SIG-M5 (cell line): ENCODE measurements around the gene TMEM72.
"Not testable (repeated sequence)": the region's sequence is repeated elsewhere in the genome, so short reads cannot be mapped to it uniquely, and the experiment has no call there.

Experiments used
- DNase-seq: peaks from one replicate; lab custom pipeline; 2025; lab: John Stamatoyannopoulos, UW

Gene TMEM72

DNA sequence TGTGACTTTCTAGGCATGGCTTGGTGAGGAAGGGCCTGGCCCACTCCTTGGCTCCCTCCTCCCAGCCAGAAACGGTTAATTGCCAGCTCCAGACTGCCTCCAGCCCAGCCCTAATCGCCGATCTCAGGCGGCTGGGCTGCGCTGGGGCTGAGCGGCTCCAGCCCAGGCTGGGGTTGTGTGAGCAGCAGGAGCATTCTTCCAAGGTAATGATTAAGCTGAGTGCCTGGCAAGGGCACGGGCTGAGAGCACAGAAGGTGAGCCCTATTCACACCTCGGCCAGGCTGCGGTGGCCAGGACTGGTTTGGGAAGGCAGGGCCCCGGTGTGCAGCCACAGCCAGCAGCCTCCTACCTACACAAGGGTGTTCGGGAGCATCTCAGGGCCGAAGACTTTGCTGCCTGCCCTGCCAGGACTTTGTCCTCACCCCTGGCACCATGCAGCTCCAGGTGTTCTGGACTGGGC is at the start of gene TMEM72:
TMEM72 (plus strand) TSS at position 257 of the 460 bp plus-strand sequence; CDS start at position 433, 176 bp downstream.
- DNase-seq = no peak

DNA sequence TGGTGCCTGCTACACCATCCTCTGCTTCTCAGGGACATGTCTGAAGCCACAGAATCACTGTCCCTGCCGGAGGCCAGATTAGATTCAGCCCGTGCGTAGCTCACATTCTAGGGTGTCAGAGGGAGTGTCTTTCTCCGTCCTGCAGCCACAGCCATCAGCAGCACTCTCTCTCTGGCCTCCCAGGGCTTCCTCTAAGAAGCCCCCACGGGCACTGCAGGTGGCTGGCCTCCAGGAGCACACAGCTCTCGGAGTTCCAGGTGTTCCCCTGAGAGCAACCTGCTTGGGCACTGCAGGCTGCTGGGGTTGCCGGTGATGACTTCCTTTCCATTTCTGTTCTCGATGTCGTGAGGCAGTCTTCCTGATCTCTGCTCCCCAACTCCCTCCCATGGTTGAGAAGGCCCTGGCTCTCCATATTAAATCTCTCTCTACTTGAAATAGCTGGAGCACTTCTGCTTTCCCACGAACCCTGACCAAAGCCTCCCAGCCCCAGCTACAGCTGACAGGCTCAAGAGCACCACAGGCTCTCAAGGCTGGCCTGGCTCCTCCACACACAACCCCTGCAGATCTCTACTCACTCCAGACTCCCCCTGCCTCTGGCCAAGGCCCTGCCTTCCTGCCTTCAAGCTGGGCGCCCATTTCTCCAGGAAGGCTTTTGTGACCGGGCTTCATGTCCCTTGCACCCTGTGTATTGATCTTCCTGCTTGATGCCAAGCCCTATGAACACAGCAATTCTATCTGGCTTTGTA is 49.0 kb upstream of the TMEM72 start:
- DNase-seq = no peak

DNA sequence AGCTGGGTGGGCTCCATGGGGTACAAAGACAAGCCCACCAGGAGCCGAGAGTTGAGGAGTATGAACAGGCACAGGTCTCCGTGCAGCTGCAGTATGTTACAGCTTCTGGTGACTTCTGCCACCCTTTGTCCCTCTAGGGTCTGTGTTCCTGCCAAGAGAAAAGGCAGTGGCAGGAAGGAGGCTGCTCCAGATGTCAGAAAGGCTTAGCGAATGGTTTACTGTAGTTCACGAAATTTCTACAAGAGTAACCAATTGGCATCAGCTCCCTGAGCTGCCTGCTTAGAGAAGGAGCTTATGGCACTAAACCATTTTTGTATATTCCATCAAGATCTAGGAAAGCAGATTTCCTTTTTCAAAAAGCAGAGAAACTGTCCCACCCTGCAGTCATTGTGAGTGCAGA is 48.2 kb upstream of the TMEM72 start:
- no peak for DNase-seq

DNA sequence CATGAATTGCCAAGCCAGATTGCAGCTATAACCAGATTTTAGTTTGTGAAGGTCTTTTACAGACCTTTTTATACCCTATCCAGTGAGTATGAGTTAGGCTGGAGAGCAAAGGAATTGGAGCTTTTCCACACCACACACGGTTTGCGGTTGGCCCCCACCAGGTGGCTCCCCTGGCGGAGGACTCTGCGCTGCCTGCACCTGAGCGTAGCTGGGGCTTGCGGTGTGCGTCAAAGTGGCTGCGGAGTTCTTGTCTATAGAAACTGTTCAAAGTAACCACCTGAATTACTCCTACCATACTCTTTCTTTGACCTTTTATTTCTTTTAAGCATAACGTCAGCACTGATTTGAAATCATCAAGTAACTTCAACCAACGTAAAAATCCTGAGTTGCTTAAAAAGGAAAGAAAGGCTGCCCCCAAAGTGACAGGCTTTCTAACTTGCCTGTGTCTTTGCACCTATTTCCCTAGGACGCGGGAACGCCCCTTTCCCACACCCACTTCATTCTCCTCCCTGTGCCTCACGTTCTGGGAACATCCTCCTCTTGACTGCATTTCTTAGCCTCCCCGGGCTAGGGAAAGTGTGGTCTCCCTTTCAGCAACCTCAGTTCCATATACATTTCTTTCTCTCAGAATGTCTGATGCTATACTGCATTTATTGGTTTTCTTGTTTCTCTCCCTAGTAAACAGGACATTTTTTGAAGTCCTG is 47.6 kb upstream of the TMEM72 start:
- DNase-seq = no peak

DNA sequence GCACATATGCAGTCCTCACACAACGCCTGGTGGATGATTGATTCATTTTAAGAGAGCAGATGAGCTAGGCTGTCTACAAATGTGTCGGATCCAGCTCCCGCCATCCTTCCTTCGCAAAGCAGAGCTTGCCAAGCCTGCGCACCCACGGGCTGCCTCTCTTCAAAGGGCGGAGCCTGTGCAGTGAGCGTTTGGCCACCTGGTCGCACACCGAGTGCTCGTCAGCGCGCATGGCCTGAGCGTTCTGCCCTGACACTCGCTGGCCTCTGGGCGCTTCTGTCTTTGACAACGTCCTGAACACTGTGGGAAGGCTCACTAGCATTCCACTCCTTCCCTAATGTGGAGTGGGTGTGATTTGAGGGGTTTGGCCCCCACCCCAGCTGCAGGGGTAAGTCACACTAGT is 47.1 kb upstream of the TMEM72 start:
- no peak for DNase-seq

DNA sequence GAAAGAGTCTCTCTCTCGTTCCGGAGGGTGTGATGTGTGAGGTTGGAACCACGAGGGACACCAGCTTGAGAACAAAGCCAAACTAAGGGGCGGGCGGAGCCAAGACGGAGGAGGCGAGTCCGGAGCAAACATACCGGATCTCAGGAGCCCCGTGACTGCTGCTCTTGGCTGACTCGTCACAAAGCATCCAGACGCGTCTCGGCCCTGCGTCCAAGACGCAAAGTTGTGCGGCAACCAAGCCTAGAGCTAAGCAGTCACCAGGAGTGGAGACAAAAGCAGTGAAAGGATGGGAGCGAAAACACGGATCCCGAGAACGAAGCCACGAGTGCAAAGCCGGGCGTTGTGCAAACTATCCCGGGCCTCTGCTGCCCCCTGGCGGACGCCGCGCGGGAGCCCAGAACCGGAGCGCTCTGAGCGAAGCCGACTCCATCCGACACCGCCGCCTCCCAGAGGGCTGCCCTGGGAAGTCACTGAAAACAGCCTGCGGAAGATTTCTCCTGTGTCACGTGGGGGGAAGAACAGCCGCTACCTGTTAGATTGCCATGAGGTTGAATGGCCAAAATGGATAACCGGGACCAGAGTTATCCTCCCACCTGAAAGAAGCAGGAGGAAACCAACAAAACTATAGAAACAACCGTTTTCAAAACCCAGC is 46.4 kb upstream of the TMEM72 start:
- no peak for DNase-seq

DNA sequence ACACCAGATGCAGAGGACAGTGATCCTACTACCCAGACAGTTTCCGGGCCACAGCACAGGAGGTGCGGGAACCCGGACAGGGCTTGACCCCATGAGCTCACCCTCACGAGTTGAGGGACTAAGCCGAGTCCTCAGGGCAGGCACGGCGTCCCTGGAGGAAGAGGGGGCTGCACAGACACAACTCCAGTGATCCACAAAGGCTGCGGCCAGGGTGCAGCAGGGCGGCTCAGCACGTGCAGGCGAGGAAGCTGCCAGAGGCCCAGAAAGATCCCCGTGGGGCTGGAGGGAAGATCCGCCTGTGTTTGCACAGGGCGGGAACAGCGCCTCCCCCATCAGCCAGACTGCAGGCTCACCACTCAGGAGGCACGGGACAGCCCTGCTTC is 45.9 kb upstream of the TMEM72 start:
- no peak for DNase-seq

DNA sequence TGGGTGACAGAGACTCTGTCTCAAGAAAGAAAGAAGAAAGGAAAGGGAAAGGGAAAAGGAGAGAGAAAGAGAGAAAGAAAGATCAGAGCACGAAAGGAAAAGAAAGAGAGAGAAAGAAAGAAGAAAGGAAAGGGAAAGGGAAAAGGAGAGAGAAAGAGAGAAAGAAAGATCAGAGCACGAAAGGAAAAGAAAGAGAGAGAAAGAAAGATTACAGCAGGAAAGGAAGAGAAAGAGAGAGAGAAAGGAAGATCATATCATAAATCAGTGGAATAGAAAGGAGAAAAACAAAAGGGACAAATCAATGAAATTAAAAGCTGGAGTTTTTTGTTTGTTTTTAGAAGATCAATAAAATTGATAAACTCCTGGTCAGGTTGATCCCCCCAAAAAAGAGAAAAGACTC is 44.8 kb upstream of the TMEM72 start:
- DNase-seq = not testable (repeated sequence)

DNA sequence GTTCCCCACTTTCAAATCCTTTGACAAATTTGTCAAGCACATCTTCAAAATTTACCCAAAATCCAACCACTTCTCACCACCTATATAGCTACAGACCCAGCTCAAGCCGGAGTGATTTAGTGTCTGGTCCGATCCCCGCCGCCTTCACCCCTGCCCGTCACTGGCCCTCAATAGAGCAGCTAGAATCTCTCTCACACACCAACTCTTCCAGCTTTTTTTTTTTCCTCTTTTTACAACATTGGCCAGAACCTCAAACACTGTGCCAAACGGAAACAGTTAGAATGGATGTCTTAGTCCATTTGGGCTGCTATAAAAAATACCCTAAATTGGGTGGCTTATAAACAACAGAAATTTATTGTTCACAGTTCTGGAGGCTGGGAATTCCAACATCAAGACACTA is 41.1 kb upstream of the TMEM72 start:
- no peak for DNase-seq

DNA sequence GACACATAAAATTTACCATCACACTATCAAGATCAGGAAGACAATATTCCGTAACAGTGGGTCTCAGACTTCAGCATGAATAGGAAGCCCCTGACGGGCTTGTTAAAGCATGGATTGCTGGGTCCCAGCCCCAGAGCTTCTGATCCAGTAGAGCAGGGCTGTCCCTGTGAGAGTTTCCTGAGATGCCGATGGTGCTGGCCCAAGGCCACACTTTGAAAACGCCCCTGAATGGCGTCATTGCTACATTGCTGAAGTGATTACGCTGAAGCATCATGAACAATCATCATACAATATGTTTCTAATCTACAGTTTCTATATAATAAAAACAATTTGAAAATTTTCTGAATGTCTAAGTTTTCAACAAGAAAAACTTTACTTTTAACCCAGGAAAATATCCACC is 38.0 kb upstream of the TMEM72 start:
- no peak for DNase-seq

DNA sequence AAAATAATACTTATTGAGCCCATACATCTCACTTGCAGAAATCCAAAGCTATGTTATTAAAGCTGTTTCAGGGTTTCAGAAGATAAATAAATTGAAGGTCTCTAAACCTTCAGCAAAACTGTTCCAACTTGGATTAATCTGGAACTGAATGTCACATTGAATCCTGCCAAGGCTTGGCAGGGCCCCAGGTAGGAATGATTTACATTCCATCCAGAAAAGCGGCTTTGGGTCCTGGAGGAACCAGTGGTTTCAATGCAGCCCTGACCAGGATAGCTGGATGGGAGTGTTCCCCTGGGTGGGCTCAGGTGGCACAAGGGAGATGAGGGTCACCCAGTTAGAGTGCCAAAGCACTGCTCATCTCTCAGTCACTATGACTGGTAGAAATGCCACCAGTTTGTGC is 37.0 kb upstream of the TMEM72 start:
- DNase-seq = no peak

DNA sequence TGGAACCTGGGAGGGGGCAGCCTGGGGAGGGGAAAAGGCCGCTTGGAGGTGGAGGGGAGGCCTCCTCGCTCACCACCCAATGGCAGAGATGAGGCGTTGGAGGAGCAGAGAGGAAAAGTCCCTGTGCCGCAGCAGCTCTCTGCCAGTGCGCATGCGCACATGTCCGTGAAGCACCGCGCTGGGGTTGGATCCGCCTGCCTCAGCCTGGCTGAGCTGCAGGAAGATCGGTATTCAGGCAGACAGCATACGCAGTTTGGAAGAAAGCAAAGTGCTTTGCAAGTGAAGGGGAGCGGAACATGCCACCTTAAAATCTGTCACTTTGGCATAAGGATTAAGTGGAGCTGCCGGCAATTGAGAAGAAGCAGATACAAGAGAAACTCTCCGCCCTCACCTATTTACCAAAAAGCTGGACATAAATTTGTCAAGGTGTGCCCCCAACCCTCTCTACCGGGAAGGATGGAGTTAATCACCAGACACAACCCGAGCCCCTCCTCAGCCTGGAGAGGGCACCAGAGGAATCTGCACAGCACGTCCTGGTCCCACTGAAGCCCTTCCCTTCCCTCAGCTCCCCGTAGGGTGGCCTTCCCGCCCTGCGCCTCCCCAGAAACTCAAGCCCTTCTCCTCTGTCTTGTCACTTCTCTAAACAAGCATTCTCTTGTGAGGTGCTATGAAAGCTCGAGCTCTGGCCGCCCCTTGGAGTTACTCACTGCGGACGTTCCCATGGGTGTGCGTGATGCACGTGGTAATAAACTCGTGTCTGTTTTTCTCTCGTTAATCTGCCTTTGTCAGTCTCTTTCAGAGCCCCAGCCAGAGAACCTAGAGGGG is 32.2 kb upstream of the TMEM72 start:
- no peak for DNase-seq

DNA sequence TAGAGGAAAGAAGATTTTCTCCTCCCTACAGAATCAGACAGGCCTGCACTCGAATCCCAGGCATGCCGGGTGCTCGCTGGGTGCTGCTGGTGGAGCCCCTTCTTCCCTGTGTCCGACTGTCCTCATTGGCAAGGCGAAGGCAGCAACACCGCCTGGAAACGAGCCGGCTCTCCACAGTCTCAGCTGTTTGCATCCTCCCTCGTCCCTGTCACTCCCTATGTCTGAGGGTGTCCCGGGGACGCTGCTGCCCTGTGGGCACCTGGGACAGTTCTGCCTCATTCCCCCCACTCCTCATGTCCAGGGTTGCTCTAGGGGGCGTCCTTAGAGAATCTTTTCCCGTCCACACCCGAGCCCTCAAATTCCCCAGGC is 31.6 kb upstream of the TMEM72 start:
- DNase-seq = no peak

DNA sequence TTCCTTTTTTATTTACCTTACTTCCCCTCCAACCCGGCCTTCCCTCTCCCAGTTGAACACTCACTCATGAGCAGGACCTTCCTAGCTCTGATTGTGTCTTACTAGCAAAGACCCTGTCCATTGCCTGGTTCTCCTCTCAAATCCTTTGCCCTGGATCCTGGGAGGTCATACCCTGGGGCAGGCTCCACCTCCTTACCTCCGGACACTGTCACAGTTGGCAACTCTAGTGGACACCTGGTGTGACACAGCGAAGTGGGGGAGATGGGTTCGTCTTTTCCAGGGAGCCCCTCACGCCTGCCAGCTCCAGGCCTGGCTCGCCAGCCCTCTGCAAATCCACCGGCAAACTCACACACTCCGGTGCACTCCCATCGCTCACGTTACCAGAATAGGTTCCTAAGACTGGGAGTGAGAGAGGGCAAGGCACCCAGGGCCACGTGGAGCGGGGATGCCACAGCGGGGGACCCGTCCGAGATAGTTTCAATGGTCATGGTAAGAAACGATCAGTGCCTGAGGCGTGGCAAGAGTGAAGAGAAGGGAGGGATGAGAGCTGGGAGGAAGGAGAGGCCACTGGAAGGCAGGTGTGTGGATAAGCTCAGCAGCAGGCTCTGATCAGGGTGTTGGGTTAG is 30.9 kb upstream of the TMEM72 start:
- DNase-seq = no peak

DNA sequence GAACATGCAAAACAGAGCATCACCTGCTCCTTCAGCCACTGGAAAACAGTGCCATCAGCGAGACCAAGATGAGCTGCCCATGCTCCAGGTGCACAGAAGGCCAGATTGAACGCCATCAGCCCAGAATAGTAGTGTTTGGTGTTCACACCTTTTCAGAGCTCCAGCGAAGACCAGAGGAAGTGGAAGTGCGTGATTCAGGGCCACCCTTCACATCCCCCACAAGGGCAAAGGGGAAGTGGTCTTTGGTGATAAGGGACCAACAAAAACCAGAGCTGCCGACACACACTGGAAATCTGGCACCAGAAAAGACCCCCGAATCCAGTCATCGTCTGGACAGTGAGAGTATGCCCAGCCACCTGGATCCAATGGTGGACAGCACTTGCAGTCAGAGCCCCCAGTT is 29.5 kb upstream of the TMEM72 start:
- no peak for DNase-seq

DNA sequence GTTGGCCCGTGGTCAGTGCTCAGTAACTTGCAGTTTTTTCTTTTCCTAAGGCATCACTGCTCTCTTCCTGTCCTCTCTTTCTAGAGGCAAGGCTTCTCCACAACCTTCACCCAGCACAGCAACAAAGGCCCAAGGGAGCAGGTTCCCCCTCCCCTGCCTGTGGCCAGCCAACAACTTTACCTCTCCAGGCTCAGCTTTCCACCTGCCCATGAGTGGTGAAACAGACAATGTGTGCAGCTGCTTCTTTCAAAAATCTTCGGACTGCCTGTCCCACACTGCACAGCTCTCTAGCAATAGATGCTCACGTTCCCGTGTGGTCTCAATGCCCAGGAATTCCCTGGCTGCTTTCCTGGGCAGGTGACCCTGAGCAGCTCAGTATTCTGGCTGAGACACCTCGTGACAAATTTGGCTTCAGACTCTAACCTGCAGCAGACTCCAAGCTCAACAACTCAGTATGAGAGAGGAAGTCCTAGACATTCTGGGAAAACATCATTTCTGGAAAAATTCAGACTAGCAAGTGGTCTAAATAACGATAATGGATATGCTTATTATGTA is 28.9 kb upstream of the TMEM72 start:
- DNase-seq = no peak

DNA sequence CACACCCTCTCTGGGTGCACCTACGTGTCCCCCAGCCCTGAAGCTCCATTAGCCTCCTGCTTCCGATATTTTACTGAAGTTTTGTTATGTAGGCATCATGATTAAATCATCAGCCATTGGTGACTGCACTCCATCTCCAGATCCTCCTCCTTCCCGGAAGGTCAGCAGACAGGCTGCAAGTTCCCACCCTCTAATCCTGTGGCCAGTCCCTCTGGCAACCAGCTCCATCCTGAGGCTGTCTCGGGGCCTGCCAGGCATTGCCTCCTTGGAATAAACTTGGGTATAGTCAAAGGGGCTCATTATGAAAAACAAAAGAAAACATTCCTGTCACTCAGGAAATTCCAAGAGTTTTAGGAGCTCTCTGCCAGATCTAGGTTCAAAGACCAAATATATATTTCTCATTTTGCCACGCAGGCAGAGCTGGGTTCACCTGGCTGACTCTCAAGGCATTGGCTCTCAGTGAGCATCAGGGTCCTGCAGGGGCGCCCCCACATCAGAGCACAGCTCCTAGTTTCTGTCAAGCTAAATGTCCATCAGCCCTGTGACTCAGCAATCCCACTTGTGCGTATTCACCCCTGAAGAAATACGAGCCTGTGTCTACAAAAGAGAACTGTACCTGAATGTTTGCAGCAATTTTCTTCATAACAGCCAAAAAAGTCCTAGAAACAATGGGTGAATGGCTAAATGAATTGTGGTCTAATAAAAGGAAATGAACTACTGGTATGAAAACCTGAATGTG is 27.4 kb upstream of the TMEM72 start:
- DNase-seq = no peak

DNA sequence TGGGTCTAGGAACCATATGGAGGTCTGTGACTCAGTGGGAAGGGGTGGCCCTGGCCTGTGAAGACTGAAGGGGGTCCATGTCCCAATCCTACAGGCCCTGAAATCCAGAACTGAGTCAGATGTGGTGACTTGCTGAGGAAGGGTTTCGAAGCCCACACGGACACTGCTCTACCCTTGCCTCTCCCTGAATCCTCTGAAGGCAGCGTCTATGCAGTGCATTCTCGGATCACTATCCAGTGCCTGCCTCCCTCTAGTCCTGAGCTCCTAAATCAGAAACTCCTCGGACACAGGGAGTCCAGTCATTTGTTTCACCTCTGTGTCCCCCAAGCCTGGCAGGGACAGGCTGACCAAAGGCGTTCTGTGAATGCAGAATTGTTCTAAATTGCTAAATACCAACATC is 25.4 kb upstream of the TMEM72 start:
- DNase-seq = no peak

DNA sequence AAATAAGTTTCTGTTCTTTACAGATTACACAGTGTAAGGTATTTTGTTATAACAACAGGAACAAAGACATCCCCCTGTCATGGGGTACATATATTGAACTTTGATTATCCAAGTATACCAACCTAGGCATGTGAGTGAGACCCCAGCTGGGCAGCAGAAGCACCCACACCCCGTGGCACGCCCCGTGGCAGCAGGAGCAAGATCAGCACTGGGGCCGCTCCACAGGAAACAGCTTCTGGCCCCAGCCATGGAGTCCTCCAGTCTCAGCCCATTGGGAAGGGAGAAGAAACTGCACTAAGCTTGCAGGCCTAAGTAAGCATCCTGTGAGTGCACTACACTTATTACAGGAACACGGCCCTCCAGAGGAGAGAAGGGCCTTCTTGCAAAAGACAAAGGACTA is 24.2 kb upstream of the TMEM72 start:
- no peak for DNase-seq

DNA sequence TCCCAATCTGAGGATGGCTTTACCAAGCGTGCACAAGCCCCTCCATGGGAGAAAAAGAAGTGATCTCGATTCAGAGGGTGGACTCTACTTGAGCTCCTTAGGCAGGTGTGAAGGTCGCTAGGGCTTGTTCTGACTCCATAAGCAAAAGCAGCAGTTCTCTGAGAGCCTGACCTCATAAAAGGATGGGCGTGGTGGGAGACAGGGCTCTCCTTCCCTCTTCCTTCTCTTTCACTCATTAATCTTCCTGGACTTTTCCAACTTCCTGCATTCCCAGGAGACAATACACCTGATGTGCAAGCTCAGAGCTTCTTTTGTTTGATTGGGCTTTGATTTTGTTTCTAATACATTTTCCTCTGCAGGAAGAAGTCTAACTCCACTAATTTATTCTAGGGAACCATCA is 22.3 kb upstream of the TMEM72 start:
- no peak for DNase-seq

DNA sequence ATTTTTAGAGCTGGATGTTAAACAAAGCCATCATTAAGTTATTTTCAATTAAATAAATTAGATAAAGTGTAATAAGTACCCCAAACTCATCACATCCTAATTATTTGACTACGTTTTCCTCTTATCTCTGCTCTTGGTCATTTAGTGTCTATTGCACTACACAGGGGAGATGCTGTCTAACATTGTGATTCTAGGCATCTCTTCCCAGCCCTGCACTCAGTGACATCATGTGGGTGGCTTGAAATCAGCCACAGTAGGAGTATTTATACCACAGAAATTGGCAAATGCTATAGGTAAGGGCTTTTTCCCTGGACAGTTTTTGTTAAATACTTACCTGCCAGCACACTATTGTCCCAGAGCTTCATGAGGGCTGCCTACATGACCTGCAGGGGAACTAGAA is 21.3 kb upstream of the TMEM72 start:
- no peak for DNase-seq
